ENCODE data around the gene ASCL5. TPM values are rescaled to one million over a fixed set of nuclear protein-coding genes. Genes with fewer than 3 reads are reported as not detected.

Gene ASCL5
- total and polyA plus RNA-seq, 8 donors: 0.10 to 0.19 (median 0.18) TPM; not detected in 5

DNA sequence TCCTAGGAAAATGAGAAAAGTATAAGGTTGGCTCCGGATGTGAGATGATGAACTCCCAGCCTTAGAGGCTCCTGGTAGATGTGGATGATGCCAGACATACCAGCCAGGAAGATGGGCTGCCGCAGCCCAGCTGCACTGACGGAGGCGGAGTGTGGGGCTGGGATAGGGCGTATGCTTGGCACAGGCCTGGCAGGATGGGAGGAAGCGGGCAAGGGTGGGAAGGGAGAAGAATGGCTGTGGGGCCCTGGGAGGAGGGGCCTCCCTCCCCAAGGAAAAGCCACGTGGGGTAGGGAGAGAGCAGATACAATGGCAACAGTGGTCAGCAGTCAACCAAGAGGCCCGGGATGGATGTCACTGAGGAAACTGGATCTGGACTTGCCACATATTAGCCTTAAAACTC lies 62.2 kb downstream of the ASCL5 start:
- Histone ChIP-seq H3K36me3 (no peaks in the 10 kb centered on the region), H3K4me1 (peaks cover 7 to 18% (median 13%) of the 10 kb centered on the region in 4 donors), H3K9me3 (no peaks in the 10 kb centered on the region), H3K27me3 (peaks cover 0 to 11% (median 0%) of the 10 kb centered on the region in 3 donors), H3K4me3 (no peak overlapping the region), H3K27ac (no peak overlapping the region)
- intact Hi-C loops (cut with DNase I; ENCODE audit: low total_unique reads): no loop called here
- TF ChIP-seq, protein P1, sequence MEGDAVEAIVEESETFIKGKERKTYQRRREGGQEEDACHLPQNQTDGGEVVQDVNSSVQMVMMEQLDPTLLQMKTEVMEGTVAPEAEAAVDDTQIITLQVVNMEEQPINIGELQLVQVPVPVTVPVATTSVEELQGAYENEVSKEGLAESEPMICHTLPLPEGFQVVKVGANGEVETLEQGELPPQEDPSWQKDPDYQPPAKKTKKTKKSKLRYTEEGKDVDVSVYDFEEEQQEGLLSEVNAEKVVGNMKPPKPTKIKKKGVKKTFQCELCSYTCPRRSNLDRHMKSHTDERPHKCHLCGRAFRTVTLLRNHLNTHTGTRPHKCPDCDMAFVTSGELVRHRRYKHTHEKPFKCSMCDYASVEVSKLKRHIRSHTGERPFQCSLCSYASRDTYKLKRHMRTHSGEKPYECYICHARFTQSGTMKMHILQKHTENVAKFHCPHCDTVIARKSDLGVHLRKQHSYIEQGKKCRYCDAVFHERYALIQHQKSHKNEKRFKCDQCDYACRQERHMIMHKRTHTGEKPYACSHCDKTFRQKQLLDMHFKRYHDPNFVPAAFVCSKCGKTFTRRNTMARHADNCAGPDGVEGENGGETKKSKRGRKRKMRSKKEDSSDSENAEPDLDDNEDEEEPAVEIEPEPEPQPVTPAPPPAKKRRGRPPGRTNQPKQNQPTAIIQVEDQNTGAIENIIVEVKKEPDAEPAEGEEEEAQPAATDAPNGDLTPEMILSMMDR (IDR thresholded peaks at IDR 0.05): no peak
- TF ChIP-seq POLR2AphosphoS5 (IDR thresholded peaks at IDR 0.05) (no peak), EP300 (IDR thresholded peaks at IDR 0.05) (no peak), POLR2A (IDR thresholded peaks at IDR 0.05) (no peak)
- no peak for DNase-seq
- 78 to 82% (median 82%) methylated on average over 8 of the region's 8 CpGs for WGBS, 5 donors

Other genes starting within 250 kb of the ASCL5 start
- gene INAVA, start 232.3 kb downstream of the ASCL5 start, total RNA-seq: 100 to 1,000 TPM in 3 of 5 donors, 10 to 100 TPM in 2; 38.0 to 184 (median 102) TPM
- 10 to 100 TPM; 11.3 to 75.3 (median 28.2) TPM for gene INAVA, start 232.3 kb downstream of the ASCL5 start, polyA plus RNA-seq
- 1 to 10 TPM; 2.0 to 8.8 (median 3.2) TPM for gene KIF21B, start 103.5 kb downstream of the ASCL5 start, total RNA-seq
- under 1 TPM; 0.30 to 0.68 (median 0.31) TPM for gene KIF21B, start 103.5 kb downstream of the ASCL5 start, polyA plus RNA-seq
- under 1 TPM in 2 of 5 donors, not detected in 3; under 0.01 to 0.18 TPM for gene CACNA1S, start 14.8 kb downstream of the ASCL5 start, total RNA-seq
- gene CACNA1S, start 14.8 kb downstream of the ASCL5 start, polyA plus RNA-seq: not detected
- 10 to 100 TPM; 21.7 to 51.8 (median 47.8) TPM for gene TMEM9, start 27.3 kb upstream of the ASCL5 start, total RNA-seq
- 10 to 100 TPM; 22.0 to 53.8 (median 48.1) TPM for gene TMEM9, start 27.3 kb upstream of the ASCL5 start, polyA plus RNA-seq
- gene IGFN1, start 63.6 kb upstream of the ASCL5 start, total RNA-seq: under 1 TPM in 2 of 5 donors, not detected in 3; under 0.01 to 0.55 TPM
- under 1 TPM; under 0.01 to 0.15 (median 0.05) TPM for gene IGFN1, start 63.6 kb upstream of the ASCL5 start, polyA plus RNA-seq
- 1 to 10 TPM in 1 of 5 donors, under 1 TPM in 3, not detected in 1; under 0.01 to 3.5 (median 0.40) TPM for gene PKP1, start 156.3 kb upstream of the ASCL5 start, total RNA-seq
- gene PKP1, start 156.3 kb upstream of the ASCL5 start, polyA plus RNA-seq: 10 to 100 TPM in 1 of 3 donors, under 1 TPM in 1, not detected in 1; 0.12 to 42.2 TPM